H9 (cell line): ENCODE measurements around the gene COQ10B. TPM values are rescaled to one million over a fixed set of nuclear protein-coding genes. Genes with fewer than 3 reads are reported as not detected.

ENCODE experiments used
- DNase-seq: peaks from one replicate; pipeline ENCODE4 v3.0.0-alpha.2; 2017
- H2AFZ ChIP-seq: one replicate; pipeline ENCODE4 v1.6.1; 2013; ENCODE audit warnings: mild to moderate bottlenecking, low read length, control low read depth, moderate library complexity
- H2AK5ac ChIP-seq: 2 replicates; pipeline ENCODE4 v1.6.1; 2013; ENCODE audit warnings: low read length, control low read depth, mixed read lengths; ENCODE audit not compliant: insufficient read length
- H2BK120ac ChIP-seq: one replicate; pipeline ENCODE4 v1.6.1; 2013; ENCODE audit warnings: low read depth, mild to moderate bottlenecking, low read length, control low read depth, inconsistent platforms; ENCODE audit not compliant: poor library complexity, severe bottlenecking
- H2BK12ac ChIP-seq: 2 replicates; pipeline ENCODE4 v1.6.1; 2013; ENCODE audit warnings: low read length, control low read depth, mixed read lengths, low read depth; ENCODE audit not compliant: insufficient read length
- H2BK15ac ChIP-seq: 2 replicates; pipeline ENCODE4 v1.6.1; 2013; ENCODE audit warnings: low read depth, low read length, control low read depth
- H2BK20ac ChIP-seq: one replicate; pipeline ENCODE4 v1.6.1; 2013; ENCODE audit warnings: low read depth, mild to moderate bottlenecking, low read length, control low read depth, inconsistent platforms; ENCODE audit not compliant: poor library complexity, severe bottlenecking
- H2BK5ac ChIP-seq: 2 replicates; pipeline ENCODE4 v1.6.1; 2013; ENCODE audit warnings: low read length, control low read depth, mixed read lengths; ENCODE audit not compliant: insufficient read length
- H3K14ac ChIP-seq: 2 replicates; pipeline ENCODE4 v1.6.1; 2013; ENCODE audit warnings: low read length, control low read depth; ENCODE audit not compliant: insufficient read depth
- H3K18ac ChIP-seq: 2 replicates; pipeline ENCODE4 v1.6.1; 2013; ENCODE audit warnings: low read depth, mild to moderate bottlenecking, mixed read lengths, low read length, control low read depth; ENCODE audit not compliant: insufficient read length
- H3K23ac ChIP-seq: 2 replicates; pipeline ENCODE4 v1.6.1; 2013; ENCODE audit warnings: low read length, control low read depth, mixed read lengths, low read depth; ENCODE audit not compliant: insufficient read length
- H3K23me2 ChIP-seq: 2 replicates; pipeline ENCODE4 v1.6.1; 2013; ENCODE audit warnings: low read depth, mild to moderate bottlenecking, mixed read lengths, low read length, control low read depth; ENCODE audit not compliant: insufficient read length, poor library complexity, severe bottlenecking
- H3K27ac ChIP-seq: 2 replicates; pipeline ENCODE4 v1.5.1; 2013; ENCODE audit warnings: low read length, control low read depth, mixed read lengths, low read depth; ENCODE audit not compliant: insufficient read length
- H3K27me3 ChIP-seq: 2 replicates; pipeline ENCODE4 v1.6.1; 2013; ENCODE audit warnings: low read length, control low read depth, inconsistent platforms; ENCODE audit not compliant: insufficient read depth
- H3K4ac ChIP-seq: 2 replicates; pipeline ENCODE4 v1.6.1; 2013; ENCODE audit warnings: low read depth, mild to moderate bottlenecking, control low read depth, inconsistent platforms, low read length, moderate library complexity
- H3K4me1 ChIP-seq: 2 replicates; pipeline ENCODE4 v1.6.1; 2013; ENCODE audit warnings: low read length, control low read depth, inconsistent platforms; ENCODE audit not compliant: insufficient read depth
- H3K4me2 ChIP-seq: 2 replicates; pipeline ENCODE4 v1.6.1; 2013; ENCODE audit warnings: low read length, control low read depth, mixed read lengths; ENCODE audit not compliant: insufficient read length, insufficient read depth
- H3K56ac ChIP-seq: 2 replicates; pipeline ENCODE4 v1.6.1; 2013; ENCODE audit warnings: low read depth, mild to moderate bottlenecking, mixed read lengths, low read length, control low read depth; ENCODE audit not compliant: insufficient read length
- H3K79me1 ChIP-seq: 2 replicates; pipeline ENCODE4 v1.6.1; 2013; ENCODE audit warnings: low read depth, mild to moderate bottlenecking, moderate library complexity, low read length, control low read depth, inconsistent platforms; ENCODE audit not compliant: insufficient read depth, poor library complexity, severe bottlenecking
- H3K79me2 ChIP-seq: 2 replicates; pipeline ENCODE4 v1.6.1; 2013; ENCODE audit warnings: low read length, control low read depth, inconsistent platforms; ENCODE audit not compliant: insufficient read depth
- H3K9ac ChIP-seq: 2 replicates; pipeline ENCODE4 v1.6.1; 2013; ENCODE audit warnings: low read length, control low read depth, mixed read lengths; ENCODE audit not compliant: insufficient read length; ENCODE audit errors: extremely low read depth
- H3K9me3 ChIP-seq: one replicate; pipeline ENCODE4 v1.6.1; 2013; ENCODE audit warnings: low read depth, low read length, inconsistent platforms; ENCODE audit not compliant: control insufficient read depth
- H3T11ph ChIP-seq: one replicate; pipeline ENCODE4 v1.6.1; 2013; ENCODE audit warnings: mild to moderate bottlenecking, low read length, control low read depth, inconsistent platforms
- H4K20me1 ChIP-seq: one replicate; pipeline ENCODE4 v1.6.1; 2013; ENCODE audit not compliant: control insufficient read depth, insufficient read length, insufficient read depth
- H4K5ac ChIP-seq: 2 replicates; pipeline ENCODE4 v1.6.1; 2013; ENCODE audit warnings: low read depth, mild to moderate bottlenecking, mixed read lengths, low read length, control low read depth; ENCODE audit not compliant: insufficient read length
- H4K8ac ChIP-seq: replicated peaks from 2 replicates; pipeline ENCODE4 v1.6.1; 2013; ENCODE audit warnings: low read length, control low read depth, mixed read lengths, low read depth; ENCODE audit not compliant: insufficient read length
- H4K91ac ChIP-seq: 2 replicates; pipeline ENCODE4 v1.6.1; 2013; ENCODE audit warnings: low read depth, mild to moderate bottlenecking, moderate library complexity, mixed read lengths, low read length, control low read depth; ENCODE audit not compliant: insufficient read length
- H3K27ac Mint-ChIP-seq, 3 experiments: 2 replicates in 2 of 3; 3 replicates in 1 of 3; pipeline ENCODE4 v1.8.0; 2020 to 2021; ENCODE audit warnings: mixed read lengths in 3 of 3, mild to moderate bottlenecking in 1 of 3, moderate library complexity in 1 of 3
- H3K27me3 Mint-ChIP-seq: 2 replicates; pipeline ENCODE4 v1.8.0; 2021; ENCODE audit warnings: low read depth, mild to moderate bottlenecking, moderate library complexity, mixed read lengths
- H3K36me3 Mint-ChIP-seq, 3 experiments: 2 replicates in 2 of 3; 3 replicates in 1 of 3; pipeline ENCODE4 v1.8.0; 2020 to 2021; ENCODE audit warnings: low read depth in 3 of 3, mixed read lengths in 3 of 3; ENCODE audit not compliant: insufficient read depth in 1 of 3
- H3K4me1 Mint-ChIP-seq, 2 experiments: 2 replicates each; pipeline ENCODE4 v1.8.0; 2020; ENCODE audit warnings: mixed read lengths in 2 of 2
- H3K4me3 Mint-ChIP-seq, 2 experiments: 2 replicates in 1 of 2; 3 replicates in 1 of 2; pipeline ENCODE4 v1.8.0; 2020 to 2021; ENCODE audit warnings: mild to moderate bottlenecking in 2 of 2, mixed read lengths in 2 of 2, moderate library complexity in 1 of 2
- H3K9me3 Mint-ChIP-seq, 2 experiments: 2 replicates in 1 of 2; 3 replicates in 1 of 2; pipeline ENCODE4 v1.8.0; 2020; ENCODE audit warnings: mild to moderate bottlenecking in 2 of 2, mixed read lengths in 2 of 2, moderate library complexity in 1 of 2
- CTCF ChIP-seq: fragments of 200-600 bp; sonication (generic); conservative IDR thresholded peaks from 3 replicates; pipeline ENCODE4 v1.8.0; 2021; ENCODE audit warnings: antibody characterized with exemption, mild to moderate bottlenecking
- WGBS: extraction: QIAGEN DNeasy Blood & Tissue Kit; methylation state at CpG from one replicate; pipeline ENCODE4 v1.1.7; 2013; ENCODE audit warnings: missing lambda C conversion rate, low lambda C conversion rate, mixed read lengths; ENCODE audit not compliant: insufficient read length; ENCODE audit errors: extremely low coverage; 5-methylcytosine and 5-hydroxymethylcytosine counted together
- total RNA-seq: library from RNA; stranded (reverse); gene quantifications from 2 replicates; pipeline ENCODE4 v1.2.1, GENCODE V29; 2021

Gene COQ10B
- total RNA-seq, 1 experiment from 2014 or later, result 16.2 TPM

GRCh38 chr2:197472166-197472565 is 18.8 kb downstream of the COQ10B start:
- H3K4me2 ChIP-seq, result no peak overlapping the region
- no peak for DNase-seq
- Mint-ChIP-seq H3K4me1 (no peaks in the 10 kb centered on the region), H3K4me3 (no peak overlapping the region), H3K9me3 (no peaks in the 10 kb centered on the region), H3K27me3 (no peaks in the 10 kb centered on the region), H3K36me3 (peaks cover 5 to 47% (median 33%) of the 10 kb centered on the region in 3 experiments), H3K27ac (no peak overlapping the region)
- no peak overlapping the region for H3K9ac ChIP-seq
- H3K18ac ChIP-seq, result no peak overlapping the region
- H2AK5ac ChIP-seq, result no peak overlapping the region
- no peaks in the 10 kb centered on the region for H3K79me2 ChIP-seq
- no peaks in the 10 kb centered on the region for H3K27me3 ChIP-seq
- H4K20me1 ChIP-seq, result no peaks in the 10 kb centered on the region
- TF ChIP-seq CTCF, result no peak
- no peak overlapping the region for H3K56ac ChIP-seq
- no peaks in the 10 kb centered on the region for H3K79me1 ChIP-seq
- no peak overlapping the region for H2BK5ac ChIP-seq
- no CpG with 5 or more reads among the region's 5 CpGs for WGBS
- no peak overlapping the region for H3K14ac ChIP-seq
- H4K5ac ChIP-seq, result no peak overlapping the region
- H3K27ac ChIP-seq, result no peak overlapping the region
- H4K91ac ChIP-seq, result no peak overlapping the region
- H2AFZ ChIP-seq, result no peak overlapping the region
- H3K9me3 ChIP-seq, result no peaks in the 10 kb centered on the region
- no peaks in the 10 kb centered on the region for H3K23me2 ChIP-seq
- H3K4me1 ChIP-seq, result no peaks in the 10 kb centered on the region
- H3T11ph ChIP-seq, result no peak overlapping the region
- H2BK12ac ChIP-seq, result no peak overlapping the region
- no peak overlapping the region for H4K8ac ChIP-seq
- H3K4ac ChIP-seq, result no peak overlapping the region
- H2BK120ac ChIP-seq, result no peak overlapping the region
- no peak overlapping the region for H2BK15ac ChIP-seq
- no peak overlapping the region for H2BK20ac ChIP-seq
- H3K23ac ChIP-seq, result no peak overlapping the region
